ENCODE results near the gene ERCC4. TPM values are rescaled to one million over a fixed set of nuclear protein-coding genes. Genes with fewer than 3 reads are reported as not detected.

ERCC4 gene
- total RNA-seq, 4 donors from 2014 or later = 2.5 to 13.2 (median 4.8) TPM

GRCh38 chr16:13928646-13929045 is 8.7 kb downstream of the ERCC4 start:
- Histone ChIP-seq H3K27me3 (no peaks in the 10 kb centered on the region), H3K4me3 (no peak overlapping the region), H3K9me3 (no peaks in the 10 kb centered on the region), H3K36me3 (peaks cover 0 to 10% (median 0%) of the 10 kb centered on the region in 3 donors), H3K27ac (no peak overlapping the region), H3K4me1 (no peaks in the 10 kb centered on the region)
- TF ChIP-seq, protein P1, sequence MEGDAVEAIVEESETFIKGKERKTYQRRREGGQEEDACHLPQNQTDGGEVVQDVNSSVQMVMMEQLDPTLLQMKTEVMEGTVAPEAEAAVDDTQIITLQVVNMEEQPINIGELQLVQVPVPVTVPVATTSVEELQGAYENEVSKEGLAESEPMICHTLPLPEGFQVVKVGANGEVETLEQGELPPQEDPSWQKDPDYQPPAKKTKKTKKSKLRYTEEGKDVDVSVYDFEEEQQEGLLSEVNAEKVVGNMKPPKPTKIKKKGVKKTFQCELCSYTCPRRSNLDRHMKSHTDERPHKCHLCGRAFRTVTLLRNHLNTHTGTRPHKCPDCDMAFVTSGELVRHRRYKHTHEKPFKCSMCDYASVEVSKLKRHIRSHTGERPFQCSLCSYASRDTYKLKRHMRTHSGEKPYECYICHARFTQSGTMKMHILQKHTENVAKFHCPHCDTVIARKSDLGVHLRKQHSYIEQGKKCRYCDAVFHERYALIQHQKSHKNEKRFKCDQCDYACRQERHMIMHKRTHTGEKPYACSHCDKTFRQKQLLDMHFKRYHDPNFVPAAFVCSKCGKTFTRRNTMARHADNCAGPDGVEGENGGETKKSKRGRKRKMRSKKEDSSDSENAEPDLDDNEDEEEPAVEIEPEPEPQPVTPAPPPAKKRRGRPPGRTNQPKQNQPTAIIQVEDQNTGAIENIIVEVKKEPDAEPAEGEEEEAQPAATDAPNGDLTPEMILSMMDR (IDR thresholded peaks at IDR 0.05) = no peak
- TF ChIP-seq POLR2A (IDR thresholded peaks at IDR 0.05) = no peak
- DNase-seq = no peak

- no peak for DNase-seq
- no peak for TF ChIP-seq POLR2A (IDR thresholded peaks at IDR 0.05)
- TF ChIP-seq, protein P1 (IDR thresholded peaks at IDR 0.05) = no peak
- Histone ChIP-seq H3K4me1 (no peaks in the 10 kb centered on the region), H3K27me3 (no peaks in the 10 kb centered on the region), H3K36me3 (peaks cover 0 to 14% (median 0%) of the 10 kb centered on the region in 3 donors), H3K9me3 (no peaks in the 10 kb centered on the region), H3K4me3 (no peak overlapping the region), H3K27ac (no peak overlapping the region)
These were observed 11.9 kb downstream of the ERCC4 start for GRCh38 chr16:13931845-13932244.

DNA sequence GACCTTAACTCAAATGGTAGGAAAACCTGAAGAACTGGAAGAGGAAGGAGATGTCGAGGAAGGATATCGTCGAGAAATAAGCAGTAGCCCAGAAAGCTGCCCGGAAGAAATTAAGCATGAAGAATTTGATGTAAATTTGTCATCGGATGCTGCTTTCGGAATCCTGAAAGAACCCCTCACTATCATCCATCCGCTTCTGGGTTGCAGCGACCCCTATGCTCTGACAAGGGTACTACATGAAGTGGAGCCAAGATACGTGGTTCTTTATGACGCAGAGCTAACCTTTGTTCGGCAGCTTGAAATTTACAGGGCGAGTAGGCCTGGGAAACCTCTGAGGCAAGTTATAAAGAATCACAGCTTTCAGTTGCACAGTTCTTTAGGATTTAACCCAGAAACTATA is 15.5 kb downstream of the ERCC4 start:
- no peak for DNase-seq
- Histone ChIP-seq H3K27me3 (no peaks in the 10 kb centered on the region), H3K4me3 (no peak overlapping the region), H3K36me3 (peaks cover 0 to 24% (median 0%) of the 10 kb centered on the region in 3 donors), H3K27ac (no peak overlapping the region), H3K9me3 (no peaks in the 10 kb centered on the region), H3K4me1 (no peaks in the 10 kb centered on the region)
- no peak for TF ChIP-seq POLR2A (IDR thresholded peaks at IDR 0.05)
- TF ChIP-seq, protein P1 (IDR thresholded peaks at IDR 0.05) = peak in 3 of 6 experiments; percentile 3 to 28 (median 25)

DNA sequence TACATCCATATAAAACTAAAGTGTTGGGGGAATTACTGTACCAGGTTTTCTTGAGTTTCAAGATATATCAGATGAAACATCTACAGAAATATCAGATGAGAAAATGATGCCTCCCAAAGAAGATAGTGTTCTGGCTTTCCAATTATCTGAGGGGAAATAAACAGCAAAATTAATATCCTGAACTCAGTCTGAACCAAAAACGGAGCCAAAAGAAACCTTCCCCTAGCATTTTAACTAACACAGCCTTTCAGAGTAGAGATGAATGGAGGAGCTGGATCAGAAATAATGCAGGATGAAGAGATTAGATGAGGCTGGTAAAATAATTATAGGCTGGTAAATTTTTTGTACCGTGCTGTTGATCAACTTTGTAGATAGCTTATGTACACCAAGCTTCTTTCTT is 16.2 kb downstream of the ERCC4 start:
- Histone ChIP-seq H3K36me3 (peaks cover 0 to 24% (median 0%) of the 10 kb centered on the region in 3 donors), H3K27ac (no peak overlapping the region)
- no peak for DNase-seq

GRCh38 chr16:13936596-13937081 is 16.7 kb downstream of the ERCC4 start:
- TF ChIP-seq POLR2A (IDR thresholded peaks at IDR 0.05) = no peak
- TF ChIP-seq, protein P1 (IDR thresholded peaks at IDR 0.05) = no peak
- Histone ChIP-seq H3K27me3 (no peaks in the 10 kb centered on the region), H3K4me3 (no peak overlapping the region), H3K36me3 (peaks cover 0 to 24% (median 0%) of the 10 kb centered on the region in 3 donors), H3K4me1 (no peaks in the 10 kb centered on the region), H3K27ac (no peak overlapping the region), H3K9me3 (no peaks in the 10 kb centered on the region)
- DNase-seq = no peak

More for the DNA sequence above, 16.2 kb downstream of the ERCC4 start:
- TF ChIP-seq, protein P1 (IDR thresholded peaks at IDR 0.05) = no peak
- no peak for TF ChIP-seq POLR2A (IDR thresholded peaks at IDR 0.05)
- no peak overlapping the region for H3K4me3 ChIP-seq
- H3K27me3 ChIP-seq = no peaks in the 10 kb centered on the region
- H3K4me1 ChIP-seq = no peaks in the 10 kb centered on the region
- H3K9me3 ChIP-seq = no peaks in the 10 kb centered on the region

DNA sequence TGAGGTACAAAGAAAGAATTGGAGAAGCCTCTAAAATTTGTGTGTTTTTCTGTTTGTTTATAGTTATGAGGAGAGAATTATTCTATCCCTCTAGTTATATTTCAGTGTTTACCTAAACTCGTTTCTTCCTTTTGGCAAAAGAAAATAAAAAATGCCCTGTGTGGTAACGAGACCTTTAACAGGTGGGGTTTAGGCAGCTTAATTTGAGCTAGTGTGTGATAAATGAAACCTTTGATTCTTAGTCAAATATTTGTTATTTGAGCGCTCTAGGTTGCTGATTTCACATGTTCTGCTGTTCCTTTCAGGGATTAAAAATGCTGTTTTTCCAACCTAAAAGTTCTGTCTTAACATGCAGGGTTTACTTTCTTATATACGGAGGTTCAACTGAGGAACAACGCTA is 17.5 kb downstream of the ERCC4 start:
- Histone ChIP-seq H3K27ac (no peak overlapping the region), H3K4me1 (no peaks in the 10 kb centered on the region), H3K4me3 (no peak overlapping the region), H3K27me3 (no peaks in the 10 kb centered on the region), H3K36me3 (peaks cover 0 to 24% (median 0%) of the 10 kb centered on the region in 3 donors), H3K9me3 (no peaks in the 10 kb centered on the region)
- DNase-seq = no peak
- TF ChIP-seq POLR2A (IDR thresholded peaks at IDR 0.05) = no peak
- TF ChIP-seq, protein P1 (IDR thresholded peaks at IDR 0.05) = no peak

Data from Peyer's patch (tissue), 4 donors.